ENCODE results near the gene ZNF566.
A peak's percentile ranks its signal among the peaks of the same experiment; 100 is the strongest.

ZNF566 gene

DNA sequence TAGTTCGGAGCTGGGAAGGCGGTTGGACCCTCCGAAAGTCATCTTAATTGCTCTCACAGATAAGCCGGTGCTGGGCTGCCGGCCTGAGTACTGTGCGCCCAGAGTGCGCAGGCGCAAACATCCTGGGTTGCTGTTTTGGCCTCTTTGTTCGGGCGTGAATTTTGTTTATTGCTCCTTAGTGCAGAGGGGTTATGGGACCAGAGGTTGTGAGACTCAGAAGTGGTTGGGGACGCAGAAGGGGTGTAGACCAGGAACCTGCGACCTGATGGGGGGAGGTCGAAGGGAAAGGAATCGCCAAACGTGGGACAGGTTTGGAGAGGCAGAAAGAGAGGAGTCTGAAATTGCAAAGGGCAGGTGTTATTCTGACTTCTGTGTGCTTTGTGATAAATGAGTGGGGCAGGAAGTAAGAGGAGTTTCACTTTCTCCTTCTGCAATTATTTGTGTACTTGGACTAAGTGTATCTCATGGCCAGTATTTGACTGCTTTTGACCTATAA, 607 bp upstream of the ZNF566 start:
- DNase-seq (ENCODE audit: low read depth): peak; percentile 97
- TF ChIP-seq, protein P1, sequence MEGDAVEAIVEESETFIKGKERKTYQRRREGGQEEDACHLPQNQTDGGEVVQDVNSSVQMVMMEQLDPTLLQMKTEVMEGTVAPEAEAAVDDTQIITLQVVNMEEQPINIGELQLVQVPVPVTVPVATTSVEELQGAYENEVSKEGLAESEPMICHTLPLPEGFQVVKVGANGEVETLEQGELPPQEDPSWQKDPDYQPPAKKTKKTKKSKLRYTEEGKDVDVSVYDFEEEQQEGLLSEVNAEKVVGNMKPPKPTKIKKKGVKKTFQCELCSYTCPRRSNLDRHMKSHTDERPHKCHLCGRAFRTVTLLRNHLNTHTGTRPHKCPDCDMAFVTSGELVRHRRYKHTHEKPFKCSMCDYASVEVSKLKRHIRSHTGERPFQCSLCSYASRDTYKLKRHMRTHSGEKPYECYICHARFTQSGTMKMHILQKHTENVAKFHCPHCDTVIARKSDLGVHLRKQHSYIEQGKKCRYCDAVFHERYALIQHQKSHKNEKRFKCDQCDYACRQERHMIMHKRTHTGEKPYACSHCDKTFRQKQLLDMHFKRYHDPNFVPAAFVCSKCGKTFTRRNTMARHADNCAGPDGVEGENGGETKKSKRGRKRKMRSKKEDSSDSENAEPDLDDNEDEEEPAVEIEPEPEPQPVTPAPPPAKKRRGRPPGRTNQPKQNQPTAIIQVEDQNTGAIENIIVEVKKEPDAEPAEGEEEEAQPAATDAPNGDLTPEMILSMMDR (conservative IDR thresholded peaks at IDR 0.05; ENCODE audit: low read depth, low read length): no peak
- peak overlapping the region; percentile 96 for H3K4me3 ChIP-seq (ENCODE audit: low read depth, low read length)

DNA sequence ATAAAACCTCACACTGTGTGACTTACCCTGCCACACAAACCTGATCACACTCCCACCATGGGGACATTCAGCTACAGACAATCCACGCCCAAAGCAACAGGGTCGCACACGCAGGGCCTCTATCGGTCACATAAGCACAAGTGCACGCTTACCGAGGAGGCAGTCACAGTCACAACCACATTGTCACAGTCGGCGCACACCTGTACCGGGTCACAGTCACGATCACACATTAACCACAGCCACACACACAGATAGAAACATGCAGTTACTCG, 579 bp downstream of the ZNF566 start:
- TF ChIP-seq, protein P1 (conservative IDR thresholded peaks at IDR 0.05; ENCODE audit: low read depth, low read length): no peak
- DNase-seq (ENCODE audit: low read depth): no peak
- H3K4me3 ChIP-seq (ENCODE audit: low read depth, low read length): peak overlapping the region; percentile 96

DNA sequence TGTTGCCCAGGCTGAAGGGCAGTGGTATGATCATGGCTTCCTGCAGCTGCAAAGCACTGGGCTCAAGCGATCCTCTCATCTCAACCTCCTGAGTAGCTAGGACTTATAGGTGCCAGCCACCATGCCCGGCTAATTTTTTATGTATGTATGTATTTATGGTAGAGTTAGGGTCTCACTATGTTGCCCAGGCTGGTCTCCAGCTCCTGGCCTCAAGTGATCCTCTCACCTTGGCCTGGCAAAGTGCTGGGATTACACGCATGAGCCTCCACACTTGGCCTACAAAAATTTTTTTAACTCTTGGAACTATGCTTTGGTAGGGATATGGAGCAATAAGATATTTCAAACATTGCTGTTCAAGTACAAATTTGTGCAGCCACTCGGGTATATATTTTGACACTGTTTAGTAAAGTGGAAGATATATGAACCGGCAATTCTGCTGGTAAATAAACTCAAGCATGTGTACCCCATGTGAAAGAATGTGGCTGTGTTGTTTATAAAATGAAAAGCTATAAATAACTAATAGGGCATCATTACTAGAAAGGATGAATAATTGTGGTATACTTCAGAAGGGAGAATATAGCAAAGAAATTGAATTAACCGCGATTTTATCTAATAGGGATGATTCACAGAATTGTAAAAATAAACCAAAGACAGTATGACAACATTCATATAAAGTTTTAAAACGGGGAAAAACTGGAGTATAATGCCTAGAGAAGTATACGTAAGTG, 1.1 kb downstream of the ZNF566 start:
- TF ChIP-seq, protein P1 (conservative IDR thresholded peaks at IDR 0.05; ENCODE audit: low read depth, low read length): no peak
- DNase-seq (ENCODE audit: low read depth): no peak
- peak overlapping the region; percentile 96 for H3K4me3 ChIP-seq (ENCODE audit: low read depth, low read length)

DNA sequence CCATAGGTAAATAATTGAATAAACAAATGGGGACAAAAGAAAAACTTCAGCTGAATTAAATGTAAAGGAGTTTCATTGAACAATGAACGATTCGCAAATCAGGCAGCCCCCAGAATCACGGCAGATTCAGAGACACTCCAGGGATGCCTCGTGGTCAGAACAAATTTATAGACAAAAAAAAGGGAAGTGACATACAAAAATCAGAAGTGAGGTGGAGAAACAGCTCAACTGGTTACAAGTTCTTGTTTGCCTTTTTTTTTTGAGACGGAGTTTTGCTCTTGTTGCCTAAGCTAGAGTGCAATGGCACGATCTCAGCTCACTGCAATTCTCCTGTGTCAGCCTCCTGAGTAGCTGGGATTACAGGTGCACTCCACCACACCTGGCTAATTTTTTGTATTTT, 5.7 kb downstream of the ZNF566 start:
- H3K4me3 ChIP-seq (ENCODE audit: low read depth, low read length): no peak overlapping the region
- DNase-seq (ENCODE audit: low read depth): no peak
- TF ChIP-seq, protein P1 (conservative IDR thresholded peaks at IDR 0.05; ENCODE audit: low read depth, low read length): no peak

DNA sequence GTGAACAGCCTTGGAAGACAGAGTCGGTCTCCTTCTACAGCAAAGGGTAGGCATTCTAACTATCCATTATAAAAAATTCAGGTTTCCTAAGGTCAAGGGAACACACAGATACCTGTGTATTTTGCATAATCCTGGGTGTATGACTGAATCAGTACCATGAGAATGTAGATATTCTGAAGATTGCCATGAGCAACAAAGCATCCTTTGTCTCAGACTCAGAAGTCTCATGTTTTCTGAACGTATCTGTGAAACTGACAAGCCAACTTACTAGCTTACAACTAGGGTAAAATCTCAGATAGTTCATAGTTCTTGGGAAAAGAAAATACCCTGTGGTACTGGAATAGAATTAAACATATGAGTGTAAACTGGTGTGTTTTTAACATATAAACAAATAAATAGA, 6.5 kb downstream of the ZNF566 start:
- TF ChIP-seq, protein P1 (conservative IDR thresholded peaks at IDR 0.05; ENCODE audit: low read depth, low read length): no peak
- no peak overlapping the region for H3K4me3 ChIP-seq (ENCODE audit: low read depth, low read length)
- no peak for DNase-seq (ENCODE audit: low read depth)

DNA sequence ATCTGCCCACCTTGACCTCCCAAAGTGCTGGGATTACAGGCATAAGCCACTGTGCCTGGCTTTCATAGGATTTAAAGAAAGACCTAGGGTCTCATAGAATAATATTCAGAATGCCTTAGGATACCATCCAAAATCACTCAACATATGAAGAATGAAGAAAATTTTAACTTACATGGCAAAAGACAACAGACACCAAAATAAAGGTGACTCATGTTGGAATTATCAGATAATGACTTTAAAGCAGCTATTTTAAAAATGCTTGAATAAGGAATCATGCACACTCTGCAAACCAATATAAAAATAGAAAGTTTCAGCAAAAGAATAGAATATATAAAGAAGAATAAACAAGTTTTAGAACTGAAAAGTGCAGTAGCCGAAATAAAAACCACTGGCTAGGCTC, 29.3 kb downstream of the ZNF566 start:
- peak; percentile 5 for DNase-seq (ENCODE audit: low read depth)
- H3K4me3 ChIP-seq (ENCODE audit: low read depth, low read length): no peak overlapping the region
- TF ChIP-seq, protein P1 (conservative IDR thresholded peaks at IDR 0.05; ENCODE audit: low read depth, low read length): no peak

DNA sequence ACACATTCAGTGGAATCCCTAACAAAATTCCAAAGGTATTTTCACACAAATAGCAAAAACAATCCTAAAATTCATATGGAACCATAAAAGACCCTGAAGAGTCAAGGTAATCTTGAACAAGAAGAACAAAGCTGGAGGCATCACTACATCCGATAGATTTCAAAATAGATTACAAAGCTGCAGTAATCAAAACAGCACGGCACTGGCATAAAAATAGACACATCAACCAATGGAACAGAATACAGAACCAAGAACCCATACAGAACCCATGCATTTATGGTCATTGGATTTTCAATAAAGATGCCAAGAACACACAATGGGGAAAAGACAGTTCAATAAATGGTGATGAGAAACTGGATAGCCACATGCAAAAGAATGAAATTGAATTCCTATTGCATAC, 32.5 kb downstream of the ZNF566 start:
- TF ChIP-seq, protein P1 (conservative IDR thresholded peaks at IDR 0.05; ENCODE audit: low read depth, low read length): no peak
- no peak for DNase-seq (ENCODE audit: low read depth)
- H3K4me3 ChIP-seq (ENCODE audit: low read depth, low read length): no peak overlapping the region
